MCF 10A (cell line): Measurements from ENCODE around the gene DRC1. TPM values are rescaled to one million over a fixed set of nuclear protein-coding genes. Genes with fewer than 3 reads are reported as not detected.
"Not testable (repeated sequence)": the region's sequence is repeated elsewhere in the genome, so short reads cannot be mapped to it uniquely, and the experiment has no call there.

ENCODE experiments used
- BruUV-seq: library from RNA; stranded (reverse); fragments of 400-500 nt; replicated peaks from 2 replicates; lab custom pipeline; 2021; lab: Mats Ljungman, UMichigan
- CTCF ChIA-PET: fragments of 300-600 bp; sonication (Branson Sonifier 250); formaldehyde crosslinking; extraction: SDS; loops from one replicate; lab custom pipeline; 2021; ENCODE audit warnings: antibody characterized with exemption, inconsistent platforms; lab: Yijun Ruan, JAX
- POLR2A ChIA-PET: fragments of 300-600, 350-650 bp; sonication (Branson Sonifier 250); formaldehyde crosslinking; extraction: SDS; loops from one replicate; lab custom pipeline; 2020; ENCODE audit warnings: antibody characterized with exemption, inconsistent platforms; lab: Yijun Ruan, JAX
- DNase-seq: peaks from one replicate; pipeline ENCODE4 v3.0.0-alpha.2; 2018; ENCODE audit not compliant: unreplicated experiment
- H3K27ac Mint-ChIP-seq: one replicate; pipeline ENCODE4 v1.8.0; 2022; ENCODE audit warnings: mild to moderate bottlenecking, low read depth, mixed read lengths; ENCODE audit not compliant: unreplicated experiment
- H3K27me3 Mint-ChIP-seq: one replicate; pipeline ENCODE4 v1.8.0; 2022; ENCODE audit warnings: mixed read lengths; ENCODE audit not compliant: insufficient read depth, unreplicated experiment
- H3K36me3 Mint-ChIP-seq: one replicate; pipeline ENCODE4 v1.8.0; 2022; ENCODE audit warnings: mild to moderate bottlenecking, moderate library complexity, mixed read lengths; ENCODE audit not compliant: insufficient read depth, unreplicated experiment
- H3K4me1 Mint-ChIP-seq: one replicate; pipeline ENCODE4 v1.8.0; 2022; ENCODE audit warnings: mixed read lengths; ENCODE audit not compliant: insufficient read depth, unreplicated experiment
- H3K4me3 Mint-ChIP-seq: one replicate; pipeline ENCODE4 v1.8.0; 2022; ENCODE audit warnings: mild to moderate bottlenecking, moderate library complexity, mixed read lengths; ENCODE audit not compliant: unreplicated experiment
- H3K9me3 Mint-ChIP-seq: one replicate; pipeline ENCODE4 v1.8.0; 2022; ENCODE audit warnings: mixed read lengths; ENCODE audit not compliant: unreplicated experiment
- CTCF ChIP-seq: fragments of 200-600 bp; IDR thresholded peaks from one replicate; pipeline ENCODE4 v1.8.0; 2022; ENCODE audit warnings: antibody characterized with exemption, mild to moderate bottlenecking; ENCODE audit not compliant: unreplicated experiment
- intact Hi-C: fragments of 100-400 bp; cut with micrococcal nuclease; formaldehyde crosslinking; loops from 2 replicates; pipeline ENCODE4 v1.14.1; 2022
- total RNA-seq: library from RNA; stranded (reverse); gene quantifications from 2 replicates; pipeline ENCODE4 v1.2.3, GENCODE V29; 2022

Gene DRC1
- total RNA-seq, 1 experiment from 2014 or later, result not detected

GRCh38 chr2:26363958-26364357 lies 37.8 kb upstream of the DRC1 start:
- Mint-ChIP-seq H3K27me3 (no peaks in the 10 kb centered on the region), H3K9me3 (no peaks in the 10 kb centered on the region), H3K27ac (no peak overlapping the region), H3K4me1 (peaks cover 19% of the 10 kb centered on the region), H3K36me3 (peaks cover 44% of the 10 kb centered on the region), H3K4me3 (no peak overlapping the region)
- TF ChIP-seq CTCF, result no peak
- CTCF ChIA-PET, result no interaction called here
- no peak for DNase-seq
- intact Hi-C loops, result no loop called here
- POLR2A ChIA-PET, result interaction anchor here (0.6 to 2.1 kb wide), 9 partner anchors 9 to 118 kb away, joined by 3 to 28 read pairs (median 4); partner anchors contain the start of genes ADGRF3 and SELENOI
- BruUV-seq, result no TSS peak

- H3K9me3 Mint-ChIP-seq, result no peaks in the 10 kb centered on the region
- POLR2A ChIA-PET, result interaction anchor here (0.6 to 3.0 kb wide), 2 partner anchors 17 to 61 kb away, joined by 3 to 12 read pairs; no protein-coding TSS in a partner anchor
- BruUV-seq, result no TSS peak
- DNase-seq, result no peak
- intact Hi-C loops, result no loop called here
- H3K36me3 Mint-ChIP-seq, result peaks cover 51% of the 10 kb centered on the region
- H3K27ac Mint-ChIP-seq, result no peak overlapping the region
- H3K4me1 Mint-ChIP-seq, result peaks cover 12% of the 10 kb centered on the region
- no peak overlapping the region for H3K4me3 Mint-ChIP-seq
- CTCF ChIA-PET, result interaction anchor here (0.7 kb wide), 1 partner anchor 9 kb away, joined by 3 read pairs; no protein-coding TSS in a partner anchor
- TF ChIP-seq CTCF, result no peak
- no peaks in the 10 kb centered on the region for H3K27me3 Mint-ChIP-seq
Observed at GRCh38 chr2:26364669-26365068, 37.1 kb upstream of the DRC1 start.

- CTCF ChIA-PET, result no interaction called here
- Mint-ChIP-seq H3K36me3 (peaks cover 39% of the 10 kb centered on the region), H3K27ac (no peak overlapping the region), H3K4me1 (peaks cover 9% of the 10 kb centered on the region), H3K4me3 (no peak overlapping the region), H3K9me3 (no peaks in the 10 kb centered on the region), H3K27me3 (no peaks in the 10 kb centered on the region)
- no peak for TF ChIP-seq CTCF
- DNase-seq, result no peak
- intact Hi-C loops, result no loop called here
- no TSS peak for BruUV-seq
- POLR2A ChIA-PET, result interaction anchor here (1.4 to 3.0 kb wide), 3 partner anchors 11 to 22 kb away, joined by 5 to 12 read pairs (median 6); no protein-coding TSS in a partner anchor
Observed at GRCh38 chr2:26366957-26367356, 34.8 kb upstream of the DRC1 start.

DNA sequence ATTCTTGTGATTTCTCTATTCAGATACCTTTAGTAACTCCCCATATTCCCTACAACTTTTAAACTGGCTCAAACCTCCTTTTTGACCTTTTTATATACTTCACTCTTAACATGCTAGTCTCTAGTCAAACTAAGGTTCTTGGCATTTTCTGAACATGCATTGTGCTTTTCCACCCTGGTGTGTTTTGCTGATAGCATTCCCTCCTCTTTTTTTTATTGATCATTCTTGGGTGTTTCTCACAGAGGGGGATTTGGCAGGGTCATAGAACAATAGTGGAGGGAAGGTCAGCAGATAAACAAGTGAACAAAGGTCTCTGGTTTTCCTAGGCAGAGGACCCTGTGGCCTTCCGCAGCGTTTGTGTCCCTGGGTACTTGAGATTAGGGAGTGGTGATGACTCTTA lies 32.1 kb upstream of the DRC1 start:
- H3K4me1 Mint-ChIP-seq, POLR2A ChIA-PET, H3K9me3 Mint-ChIP-seq, H3K4me3 Mint-ChIP-seq, H3K27ac Mint-ChIP-seq, DNase-seq, BruUV-seq, intact Hi-C loops, H3K27me3 Mint-ChIP-seq, CTCF ChIA-PET: not testable (repeated sequence)
- peaks cover 64% of the 10 kb centered on the region for H3K36me3 Mint-ChIP-seq

- peaks cover 65% of the 10 kb centered on the region for H3K36me3 Mint-ChIP-seq
- DNase-seq, H3K4me1 Mint-ChIP-seq, H3K27me3 Mint-ChIP-seq, H3K4me3 Mint-ChIP-seq, BruUV-seq, H3K9me3 Mint-ChIP-seq, CTCF ChIA-PET, POLR2A ChIA-PET, H3K27ac Mint-ChIP-seq, intact Hi-C loops: not testable (repeated sequence)
Observed at GRCh38 chr2:26370909-26371308, 30.8 kb upstream of the DRC1 start.
